Mesenchymal stem cell (in vitro differentiated cells and primary cell): ENCODE measurements around the gene SCD5.

Experiments used
- DNase-seq: peaks from one replicate; pipeline ENCODE4 v3.0.0-alpha.2; 2013
- H2AFZ ChIP-seq: one replicate; pipeline ENCODE4 v1.6.1; 2013; ENCODE audit warnings: low read depth, mild to moderate bottlenecking, control low read depth, inconsistent platforms, low read length, moderate library complexity
- H2AK5ac ChIP-seq: 2 replicates; pipeline ENCODE4 v1.6.1; 2013; ENCODE audit warnings: low read length, moderate library complexity, mild to moderate bottlenecking, inconsistent platforms; ENCODE audit not compliant: severe bottlenecking
- H2BK120ac ChIP-seq: one replicate; pipeline ENCODE4 v1.6.1; 2013; ENCODE audit warnings: low read depth, mild to moderate bottlenecking, inconsistent platforms, low read length, moderate library complexity
- H2BK12ac ChIP-seq, 2 experiments: one replicate each; pipeline ENCODE4 v1.6.1; 2013; ENCODE audit warnings: inconsistent platforms in 2 of 2, low read length in 2 of 2, mild to moderate bottlenecking in 2 of 2, moderate library complexity in 2 of 2, control low read depth in 1 of 2
- H2BK15ac ChIP-seq: one replicate; pipeline ENCODE4 v1.6.1; 2013; ENCODE audit warnings: mild to moderate bottlenecking, low read depth, inconsistent platforms; ENCODE audit not compliant: poor library complexity, severe bottlenecking
- H2BK5ac ChIP-seq: 2 replicates; pipeline ENCODE4 v1.6.1; 2013; ENCODE audit warnings: low read depth, mild to moderate bottlenecking, low read length, control low read depth, inconsistent platforms; ENCODE audit not compliant: poor library complexity, severe bottlenecking
- H3K14ac ChIP-seq, 2 experiments: one replicate each; pipeline ENCODE4 v1.6.1; 2013; ENCODE audit warnings: inconsistent platforms in 2 of 2, low read length in 2 of 2, control low read depth in 1 of 2, mild to moderate bottlenecking in 1 of 2, moderate library complexity in 1 of 2
- H3K18ac ChIP-seq, 2 experiments: one replicate each; pipeline ENCODE4 v1.6.1; 2013; ENCODE audit warnings: inconsistent platforms in 2 of 2, low read length in 2 of 2, control low read depth in 1 of 2, low read depth in 1 of 2, mild to moderate bottlenecking in 1 of 2
- H3K23ac ChIP-seq, 2 experiments: one replicate each; pipeline ENCODE4 v1.6.1; 2013; ENCODE audit warnings: inconsistent platforms in 2 of 2, low read length in 2 of 2, mild to moderate bottlenecking in 2 of 2, moderate library complexity in 2 of 2, control low read depth in 1 of 2
- H3K27ac ChIP-seq: 2 replicates; pipeline ENCODE4 v1.5.1; 2013; ENCODE audit warnings: mild to moderate bottlenecking, moderate library complexity, low read length, control low read depth, inconsistent platforms; ENCODE audit not compliant: poor library complexity, severe bottlenecking
- H3K27me3 ChIP-seq, 2 experiments: 2 replicates each; pipeline versions ENCODE4 v1.6.1 to v1.7.0; 2013; ENCODE audit warnings: low read length in 2 of 2, mild to moderate bottlenecking in 2 of 2, moderate library complexity in 2 of 2, control low read depth in 1 of 2, inconsistent platforms in 1 of 2; ENCODE audit not compliant: control insufficient read depth in 1 of 2, insufficient read depth in 1 of 2
- H3K36me3 ChIP-seq, 2 experiments: 2 replicates each; pipeline versions ENCODE4 v1.6.1 to v1.7.0; 2013; ENCODE audit warnings: low read length in 2 of 2, control low read depth in 1 of 2, inconsistent platforms in 1 of 2, low read depth in 1 of 2, mild to moderate bottlenecking in 1 of 2; ENCODE audit not compliant: insufficient read depth in 2 of 2, control insufficient read depth in 1 of 2
- H3K4ac ChIP-seq, 2 experiments: one replicate each; pipeline ENCODE4 v1.6.1; 2013; ENCODE audit warnings: inconsistent platforms in 2 of 2, low read length in 2 of 2, mild to moderate bottlenecking in 2 of 2, moderate library complexity in 2 of 2, control low read depth in 1 of 2, low read depth in 1 of 2
- H3K4me1 ChIP-seq: 2 replicates; pipeline ENCODE4 v1.6.1; 2013; ENCODE audit warnings: low read depth, low read length, control low read depth; ENCODE audit not compliant: control insufficient read depth, insufficient read depth
- H3K4me2 ChIP-seq: 2 replicates; pipeline ENCODE4 v1.6.1; 2013; ENCODE audit warnings: low read length, mild to moderate bottlenecking, inconsistent platforms; ENCODE audit not compliant: poor library complexity, severe bottlenecking
- H3K4me3 ChIP-seq, 2 experiments: 2 replicates each; pipeline versions ENCODE4 v1.5.1 to v1.7.0; 2013; ENCODE audit warnings: low read length in 2 of 2, mild to moderate bottlenecking in 2 of 2, control low read depth in 1 of 2, low read depth in 1 of 2; ENCODE audit not compliant: insufficient read depth in 1 of 2
- H3K79me1 ChIP-seq: replicated peaks from 2 replicates; pipeline ENCODE4 v1.6.1; 2013; ENCODE audit warnings: mild to moderate bottlenecking, control low read depth, low read length, inconsistent platforms; ENCODE audit not compliant: poor library complexity, severe bottlenecking
- H3K9ac ChIP-seq: 2 replicates; pipeline ENCODE4 v1.7.0; 2013; ENCODE audit warnings: mild to moderate bottlenecking, low read length, moderate library complexity
- H3K9me3 ChIP-seq: 2 replicates; pipeline ENCODE4 v1.7.0; 2013; ENCODE audit warnings: mild to moderate bottlenecking, low read length; ENCODE audit not compliant: control insufficient read depth
- H4K8ac ChIP-seq: one replicate; pipeline ENCODE4 v1.6.1; 2013; ENCODE audit warnings: inconsistent platforms, mild to moderate bottlenecking, low read length, moderate library complexity
- H4K91ac ChIP-seq: one replicate; pipeline ENCODE4 v1.6.1; 2013; ENCODE audit warnings: mild to moderate bottlenecking, low read length, inconsistent platforms
- WGBS: methylation state at CpG from one replicate; pipeline ENCODE4 v1.1.7; 2013; ENCODE audit warnings: mixed read lengths; 5-methylcytosine and 5-hydroxymethylcytosine counted together

The SCD5 gene

DNA sequence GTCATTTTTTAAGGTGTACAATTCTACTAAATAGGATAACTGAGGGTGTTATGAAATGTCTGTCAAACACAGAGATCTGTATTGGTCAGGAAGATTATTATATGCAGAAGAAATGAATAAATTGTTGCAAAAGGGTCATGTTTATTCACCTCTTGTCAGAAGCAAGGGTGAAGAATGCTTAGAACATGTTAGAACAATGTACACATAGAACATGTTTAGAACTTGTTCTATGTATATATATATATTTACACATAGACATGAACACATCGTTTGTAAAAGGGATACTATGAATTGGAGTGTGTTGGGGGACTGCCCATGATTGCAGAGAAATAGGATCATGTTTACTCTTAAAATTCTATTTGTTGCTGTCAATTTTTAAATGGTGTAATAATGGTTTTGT lies 208.8 kb downstream of the SCD5 start:
- H3K4me3 ChIP-seq = no peak overlapping the region
- no peak overlapping the region for H3K18ac ChIP-seq
- H4K91ac ChIP-seq = no peak overlapping the region
- peaks cover 7% of the 10 kb centered on the region for H3K4me1 ChIP-seq
- H3K14ac ChIP-seq = no peak overlapping the region
- H4K8ac ChIP-seq = no peak overlapping the region
- no peak overlapping the region for H2BK120ac ChIP-seq
- no peak overlapping the region for H3K9ac ChIP-seq
- H2BK12ac ChIP-seq = no peak overlapping the region
- no peak overlapping the region for H3K4ac ChIP-seq
- H3K27ac ChIP-seq = no peak overlapping the region
- H2AFZ ChIP-seq = no peak overlapping the region
- H3K9me3 ChIP-seq = no peaks in the 10 kb centered on the region
- no peak overlapping the region for H2BK5ac ChIP-seq
- no peak overlapping the region for H2BK15ac ChIP-seq
- peaks cover 8 to 38% of the 10 kb centered on the region in 2 experiments for H3K27me3 ChIP-seq
- no peaks in the 10 kb centered on the region for H3K79me1 ChIP-seq
- no peak overlapping the region for H2AK5ac ChIP-seq
- no peaks in the 10 kb centered on the region for H3K36me3 ChIP-seq
- DNase-seq = no peak
- H3K4me2 ChIP-seq = no peak overlapping the region
- no peak overlapping the region for H3K23ac ChIP-seq
- WGBS = 90% methylated on average over 1 of the region's 1 CpG

DNA sequence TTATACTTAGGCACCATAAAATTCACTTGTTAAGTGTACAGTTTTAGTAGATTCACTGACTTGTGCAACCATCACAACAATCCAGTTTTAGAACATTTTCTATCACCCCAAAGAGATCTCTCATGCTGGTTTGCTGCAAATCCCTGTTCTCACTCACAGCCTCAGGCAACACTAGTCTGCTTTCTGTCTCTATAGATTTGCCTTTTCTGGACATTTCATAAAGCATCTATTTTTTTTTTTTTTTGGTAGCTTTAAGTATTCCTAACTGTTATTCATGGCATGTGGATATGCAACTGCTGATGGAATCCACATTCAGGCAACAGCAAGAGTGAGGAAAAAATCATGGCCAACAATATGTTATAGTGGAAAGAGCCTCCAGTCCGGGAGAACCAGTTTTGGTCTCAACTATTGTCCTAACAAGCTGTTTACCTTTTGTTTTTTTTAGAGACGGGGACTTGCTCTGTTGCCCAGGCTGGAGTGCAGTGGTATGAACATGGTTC lies 209.8 kb downstream of the SCD5 start:
- H2BK120ac ChIP-seq = no peak overlapping the region
- WGBS = 96% methylated on average over 2 of the region's 2 CpGs
- no peaks in the 10 kb centered on the region for H3K79me1 ChIP-seq
- H3K27me3 ChIP-seq = peaks cover 8 to 35% of the 10 kb centered on the region in 2 experiments
- no peak overlapping the region for H3K4ac ChIP-seq
- H4K91ac ChIP-seq = no peak overlapping the region
- H3K9me3 ChIP-seq = no peaks in the 10 kb centered on the region
- H2BK15ac ChIP-seq = no peak overlapping the region
- no peak overlapping the region for H2BK12ac ChIP-seq
- no peak overlapping the region for H3K4me2 ChIP-seq
- H2AFZ ChIP-seq = no peak overlapping the region
- no peak for DNase-seq
- no peak overlapping the region for H3K18ac ChIP-seq
- H3K4me1 ChIP-seq = peaks cover 5% of the 10 kb centered on the region
- no peak overlapping the region for H3K4me3 ChIP-seq
- H3K27ac ChIP-seq = no peak overlapping the region
- no peak overlapping the region for H2BK5ac ChIP-seq
- no peak overlapping the region for H3K23ac ChIP-seq
- H3K36me3 ChIP-seq = no peaks in the 10 kb centered on the region
- no peak overlapping the region for H3K14ac ChIP-seq
- no peak overlapping the region for H2AK5ac ChIP-seq
- no peak overlapping the region for H3K9ac ChIP-seq
- no peak overlapping the region for H4K8ac ChIP-seq

DNA sequence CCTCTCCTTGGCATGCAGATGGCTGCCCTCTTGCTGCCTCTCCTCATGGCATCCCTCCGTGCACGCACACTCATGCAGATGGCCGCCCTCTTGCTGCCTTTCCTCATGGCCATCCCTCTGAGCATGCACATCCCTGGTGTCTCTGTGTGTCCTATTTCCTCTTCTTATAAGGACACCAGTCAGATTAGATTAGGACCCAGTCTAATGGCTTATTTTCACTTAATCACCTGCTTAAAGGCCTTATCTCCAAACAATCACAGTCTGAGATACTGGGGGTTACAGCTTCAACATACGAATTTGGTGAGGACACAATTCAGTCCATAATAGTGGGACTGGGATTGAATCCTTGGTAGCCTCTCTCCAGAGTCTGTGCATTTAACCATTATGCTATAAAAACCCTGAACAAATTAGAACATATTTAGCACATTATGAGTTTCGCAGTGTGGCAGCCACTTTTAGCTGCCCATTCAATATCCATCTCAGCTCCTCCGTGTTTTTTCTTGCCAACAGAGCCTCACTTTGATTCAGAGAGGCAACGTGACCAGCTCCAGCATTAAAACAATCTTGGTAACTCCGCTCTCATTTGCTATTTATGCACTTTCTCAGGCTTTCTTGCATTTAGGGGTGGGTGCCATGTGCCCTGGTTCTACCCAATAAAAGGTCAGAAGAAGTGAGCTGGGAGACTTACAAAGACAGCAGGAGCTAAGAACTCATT lies 210.6 kb downstream of the SCD5 start:
- H3K27me3 ChIP-seq = peaks cover 8 to 28% of the 10 kb centered on the region in 2 experiments
- no peak overlapping the region for H4K91ac ChIP-seq
- no peaks in the 10 kb centered on the region for H3K79me1 ChIP-seq
- no peaks in the 10 kb centered on the region for H3K36me3 ChIP-seq
- H3K4me3 ChIP-seq = no peak overlapping the region
- no peak overlapping the region for H3K18ac ChIP-seq
- H3K9ac ChIP-seq = no peak overlapping the region
- no peak overlapping the region for H3K14ac ChIP-seq
- 73% methylated on average over 7 of the region's 8 CpGs for WGBS
- no peak overlapping the region for H2AFZ ChIP-seq
- H3K9me3 ChIP-seq = no peaks in the 10 kb centered on the region
- H3K4ac ChIP-seq = no peak overlapping the region
- no peak overlapping the region for H2AK5ac ChIP-seq
- H3K23ac ChIP-seq = no peak overlapping the region
- no peak overlapping the region for H3K4me2 ChIP-seq
- no peak overlapping the region for H4K8ac ChIP-seq
- no peak for DNase-seq
- no peak overlapping the region for H2BK5ac ChIP-seq
- no peak overlapping the region for H3K27ac ChIP-seq
- H2BK12ac ChIP-seq = no peak overlapping the region
- H2BK15ac ChIP-seq = no peak overlapping the region
- H3K4me1 ChIP-seq = peaks cover 5% of the 10 kb centered on the region
- no peak overlapping the region for H2BK120ac ChIP-seq

DNA sequence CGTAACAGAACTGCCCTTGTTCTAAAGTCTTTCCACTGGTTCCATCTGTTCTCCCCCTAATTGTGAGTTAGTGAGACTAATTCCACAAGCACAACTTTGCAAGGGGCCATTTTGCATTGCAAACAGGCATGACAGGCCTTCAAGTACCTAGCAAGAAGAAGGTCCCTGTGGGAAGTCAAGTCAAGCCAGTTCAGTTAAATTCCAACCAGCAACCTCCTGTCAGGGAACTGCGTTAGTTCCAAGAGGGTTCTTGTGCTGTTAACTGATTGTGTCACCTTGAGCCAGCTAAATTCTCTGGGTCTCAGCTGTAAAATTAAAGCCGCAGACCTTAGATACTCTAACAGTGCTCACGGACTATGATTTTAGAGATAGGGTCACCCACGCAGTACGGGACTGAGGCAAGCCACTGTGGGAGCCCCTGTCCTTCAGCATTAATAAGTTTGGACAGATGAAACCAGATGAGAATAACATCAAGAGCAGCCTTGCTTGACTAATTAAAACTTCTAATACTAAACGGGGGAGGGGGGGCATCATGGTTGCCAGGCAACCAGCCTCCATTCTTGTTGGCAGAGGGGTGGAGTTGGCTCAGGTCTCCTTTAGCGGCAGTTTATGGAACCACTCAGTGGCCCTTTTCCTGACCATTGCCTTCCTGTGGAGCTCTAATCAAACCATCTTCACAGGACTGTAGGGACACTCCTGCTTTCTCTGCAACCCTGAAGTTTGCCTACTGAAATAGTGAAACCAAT lies 212.7 kb downstream of the SCD5 start:
- Histone ChIP-seq H3K14ac (no peak overlapping the region), H2BK120ac (no peak overlapping the region), H2BK15ac (no peak overlapping the region), H3K23ac (no peak overlapping the region), H3K18ac (no peak overlapping the region), H3K27me3 (peaks cover under 1 to 12% of the 10 kb centered on the region in 2 experiments), H3K79me1 (no peaks in the 10 kb centered on the region), H2AK5ac (no peak overlapping the region), H3K4ac (no peak overlapping the region), H3K4me1 (peaks cover 5% of the 10 kb centered on the region), H3K27ac (no peak overlapping the region), H3K9me3 (no peaks in the 10 kb centered on the region), H3K4me3 (no peak overlapping the region), H3K4me2 (no peak overlapping the region), H3K36me3 (no peaks in the 10 kb centered on the region), H4K91ac (no peak overlapping the region), H2BK5ac (no peak overlapping the region), H2BK12ac (no peak overlapping the region), H4K8ac (no peak overlapping the region), H2AFZ (no peak overlapping the region), H3K9ac (no peak overlapping the region)
- 74% methylated on average over 8 of the region's 8 CpGs for whole genome bisulfite sequencing
- no peak for DNase-seq
